Transverse colon (tissue), 4 donors: Measurements from ENCODE around the gene TNRC6A. TPM values are rescaled to one million over a fixed set of nuclear protein-coding genes. Genes with fewer than 3 reads are reported as not detected.

ENCODE experiments used
- DNase-seq: peaks from one replicate; pipeline ENCODE4 v3.0.0-alpha.2; 2019
- H3K27ac ChIP-seq, 4 donors: fragments of 200-600 bp; sonication (generic); 2 replicates each; pipeline ENCODE4 v1.5.1; 2016 to 2018; ENCODE audit warnings: inconsistent platforms in 4 of 4
- H3K27me3 ChIP-seq: fragments of 200-600 bp; sonication (generic); 2 replicates; pipeline ENCODE4 v1.5.1; 2017; ENCODE audit warnings: inconsistent platforms
- H3K36me3 ChIP-seq, 4 donors: fragments of 200-600 bp; sonication (generic); 2 replicates each; pipeline ENCODE4 v1.5.1; 2017 to 2019; ENCODE audit warnings: inconsistent platforms in 4 of 4
- H3K4me1 ChIP-seq, 4 donors: fragments of 200-600 bp; sonication (generic); 2 replicates each; pipeline ENCODE4 v1.5.1; 2017 to 2020; ENCODE audit warnings: inconsistent platforms in 4 of 4
- H3K4me3 ChIP-seq, 4 donors: fragments of 200-600 bp; sonication (generic); 1 replicate in 1 of 4; 2 replicates in 3 of 4; pipeline versions ENCODE4 v1.5.1 to v1.6.1; 2017 to 2019; ENCODE audit warnings: inconsistent platforms in 4 of 4
- H3K9me3 ChIP-seq, 2 donors: fragments of 200-600 bp; sonication (generic); 2 replicates each; pipeline ENCODE4 v1.5.1; 2017 to 2019; ENCODE audit warnings: inconsistent platforms in 2 of 2
- CTCF ChIP-seq, 5 experiments: fragments of 200-600 bp in 3 of 5; fragments of 450-650 bp in 2 of 5; sonication (generic) in 3 of 5; IDR thresholded peaks; 1 replicate in 2 of 5; 2 replicates in 3 of 5; pipeline ENCODE4 v1.5.1; 2016 to 2017; ENCODE audit warnings: antibody characterized with exemption in 5 of 5, inconsistent platforms in 3 of 5, mild to moderate bottlenecking in 2 of 5, moderate library complexity in 1 of 5
- EP300 ChIP-seq: sonication (generic); formaldehyde crosslinking; IDR thresholded peaks from one replicate; pipeline ENCODE4 v1.6.1; 2017; ENCODE audit warnings: antibody characterized with exemption, low read depth
- POLR2A ChIP-seq: fragments of 450-650 bp; IDR thresholded peaks from one replicate; pipeline ENCODE4 v1.6.1; 2016; ENCODE audit warnings: antibody characterized with exemption, mild to moderate bottlenecking, moderate library complexity
- POLR2AphosphoS5 ChIP-seq, 3 donors: sonication (generic); formaldehyde crosslinking; IDR thresholded peaks; one replicate each; pipeline ENCODE4 v1.6.1; 2016; ENCODE audit warnings: antibody characterized with exemption in 3 of 3
- WGBS, 2 donors: methylation state at CpG; one replicate each; pipeline ENCODE4 v1.1.5; 2018; ENCODE audit warnings: low coverage in 1 of 2; 5-methylcytosine and 5-hydroxymethylcytosine counted together
- in situ Hi-C, 4 donors: fragments of 200-750 bp; cut with MboI; loops; one replicate each; pipeline versions ENCODE4 v1.15.0 to v1.15.1; 2017; ENCODE audit warnings: low sequenced_read_pairs in 3 of 4, low pct_ligation_motif_present in 1 of 4, low pct_unique_long_range_greater_than_20kb in 1 of 4
- intact Hi-C: fragments of 100-400 bp; cut with DNase I; formaldehyde crosslinking; loops from one replicate; pipeline ENCODE4 v1.15.1; 2023; ENCODE audit warnings: low total_unique reads
- total RNA-seq, 4 donors: library from RNA; depleted of rRNA; stranded (reverse); fragments of >200 nt; gene quantifications; one replicate each; pipeline ENCODE4 v1.1.0, GENCODE V29; 2016

The TNRC6A gene
- total RNA-seq, 4 donors from 2014 or later = 48.2 to 77.2 (median 54.8) TPM

- DNase-seq = no peak
- H3K4me1 ChIP-seq = no peaks in the 10 kb centered on the region
- in situ Hi-C loops (no loop called here), intact Hi-C loops (no loop called here)
- TF ChIP-seq POLR2AphosphoS5 (IDR thresholded peaks at IDR 0.05) (no peak), EP300 (no peak), POLR2A (no peak), CTCF (IDR thresholded peaks at IDR 0.05) (no peak)
- peaks cover 0 to 2% of the 10 kb centered on the region in 2 donors for H3K9me3 ChIP-seq
- H3K4me3 ChIP-seq = no peak overlapping the region
- no peaks in the 10 kb centered on the region for H3K36me3 ChIP-seq
- H3K27me3 ChIP-seq = no peaks in the 10 kb centered on the region
- H3K27ac ChIP-seq = no peak overlapping the region
These were observed 16.1 kb upstream of the TNRC6A start for GRCh38 chr16:24713379-24713778.

GRCh38 chr16:24717411-24717810, 12.0 kb upstream of the TNRC6A start:
- TF ChIP-seq POLR2A (no peak), EP300 (no peak), CTCF (IDR thresholded peaks at IDR 0.05) (no peak), POLR2AphosphoS5 (IDR thresholded peaks at IDR 0.05) (no peak)
- Histone ChIP-seq H3K9me3 (peaks cover 0 to 2% of the 10 kb centered on the region in 2 donors), H3K4me3 (no peak overlapping the region), H3K36me3 (no peaks in the 10 kb centered on the region), H3K27me3 (no peaks in the 10 kb centered on the region), H3K27ac (no peak overlapping the region), H3K4me1 (no peaks in the 10 kb centered on the region)
- intact Hi-C loops = no loop called here
- WGBS, 2 donors = 50 to 64% methylated on average over 6 of the region's 6 CpGs
- in situ Hi-C loops = no loop called here
- no peak for DNase-seq

GRCh38 chr16:24718967-24719521, 10.4 kb upstream of the TNRC6A start:
- WGBS, 2 donors = 94 to 100% methylated on average over 3 to 6 of the region's 6 CpGs
- in situ Hi-C loops = no loop called here
- no peaks in the 10 kb centered on the region for H3K4me1 ChIP-seq

GRCh38 chr16:24721830-24722238, 7.6 kb upstream of the TNRC6A start:
- in situ Hi-C loops (no loop called here), intact Hi-C loops (no loop called here)
- WGBS, 2 donors = 80 to 85% methylated on average over 6 of the region's 6 CpGs
- no peak for DNase-seq
- TF ChIP-seq POLR2AphosphoS5 (IDR thresholded peaks at IDR 0.05) (no peak), EP300 (no peak), CTCF (IDR thresholded peaks at IDR 0.05) (no peak), POLR2A (no peak)
- no peak overlapping the region for H3K4me3 ChIP-seq
- no peak overlapping the region for H3K27ac ChIP-seq
- no peaks in the 10 kb centered on the region for H3K9me3 ChIP-seq
- H3K36me3 ChIP-seq = no peaks in the 10 kb centered on the region
- H3K27me3 ChIP-seq = no peaks in the 10 kb centered on the region
- no peaks in the 10 kb centered on the region for H3K4me1 ChIP-seq

More at GRCh38 chr16:24718967-24719521, 10.4 kb upstream of the TNRC6A start:
- Histone ChIP-seq H3K4me3 (no peak overlapping the region), H3K27me3 (no peaks in the 10 kb centered on the region), H3K27ac (no peak overlapping the region), H3K36me3 (no peaks in the 10 kb centered on the region), H3K9me3 (no peaks in the 10 kb centered on the region)
- TF ChIP-seq POLR2AphosphoS5 (IDR thresholded peaks at IDR 0.05) (no peak), EP300 (no peak), POLR2A (no peak), CTCF (IDR thresholded peaks at IDR 0.05) (no peak)
- no peak for DNase-seq
- intact Hi-C loops = no loop called here
